Anterior cingulate cortex (tissue), 58 donors: ENCODE data around the gene IRF3.

Experiments
- DNase-seq, 58 donors: peaks; one replicate each; lab custom pipeline; 2025; lab: John Stamatoyannopoulos, UW

IRF3 gene, protein sequence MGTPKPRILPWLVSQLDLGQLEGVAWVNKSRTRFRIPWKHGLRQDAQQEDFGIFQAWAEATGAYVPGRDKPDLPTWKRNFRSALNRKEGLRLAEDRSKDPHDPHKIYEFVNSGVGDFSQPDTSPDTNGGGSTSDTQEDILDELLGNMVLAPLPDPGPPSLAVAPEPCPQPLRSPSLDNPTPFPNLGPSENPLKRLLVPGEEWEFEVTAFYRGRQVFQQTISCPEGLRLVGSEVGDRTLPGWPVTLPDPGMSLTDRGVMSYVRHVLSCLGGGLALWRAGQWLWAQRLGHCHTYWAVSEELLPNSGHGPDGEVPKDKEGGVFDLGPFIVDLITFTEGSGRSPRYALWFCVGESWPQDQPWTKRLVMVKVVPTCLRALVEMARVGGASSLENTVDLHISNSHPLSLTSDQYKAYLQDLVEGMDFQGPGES

DNA sequence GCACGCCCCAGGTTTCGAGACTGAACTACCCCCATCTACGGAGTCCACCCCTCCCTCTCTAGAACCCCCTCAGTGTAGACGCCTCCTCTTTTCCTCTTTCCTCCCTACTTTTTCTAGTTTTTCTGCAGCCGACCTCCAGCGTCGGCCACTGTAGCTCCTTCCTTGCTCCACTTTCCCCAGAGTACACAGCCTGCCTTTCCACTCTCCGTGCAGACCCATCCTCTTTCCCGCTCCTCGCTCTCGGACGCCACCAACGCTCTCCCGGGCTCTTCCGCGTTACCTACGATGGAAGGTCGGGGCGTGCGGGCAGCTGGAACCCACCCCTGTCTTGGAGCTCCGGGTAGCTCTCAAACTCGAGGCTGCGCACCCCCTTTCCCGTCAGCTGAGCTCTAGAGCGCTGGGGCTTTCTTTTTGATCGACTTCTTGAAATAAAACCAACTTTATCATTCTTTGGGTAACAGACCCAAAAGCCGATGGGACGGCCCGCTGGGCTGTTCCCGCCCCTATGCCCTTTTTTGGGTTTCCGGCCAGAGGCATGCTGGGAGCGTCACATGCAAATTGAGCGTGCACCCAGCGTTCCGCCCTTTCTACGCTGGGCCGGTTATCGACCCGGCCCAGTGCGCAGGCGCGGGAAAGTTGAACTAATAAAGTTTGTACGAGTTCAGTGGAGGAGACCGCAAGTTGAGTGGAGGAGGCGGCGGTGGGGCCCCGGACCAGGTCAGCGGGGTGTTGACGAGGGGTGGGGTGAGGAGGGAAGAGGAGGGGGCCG is at the start of gene IRF3, which contains the start of gene BCL2L12:
Gene IRF3, minus strand, starts transcription at position 507 of the 769 bp plus-strand sequence. CDS start 1,019 bp downstream, outside the sequence.
Gene BCL2L12, plus strand, starts transcription at position 583 of the 769 bp plus-strand sequence. CDS start 760 bp downstream, outside the sequence.
- DNase-seq: peak; percentile 65 to 97 (median 92)

DNA sequence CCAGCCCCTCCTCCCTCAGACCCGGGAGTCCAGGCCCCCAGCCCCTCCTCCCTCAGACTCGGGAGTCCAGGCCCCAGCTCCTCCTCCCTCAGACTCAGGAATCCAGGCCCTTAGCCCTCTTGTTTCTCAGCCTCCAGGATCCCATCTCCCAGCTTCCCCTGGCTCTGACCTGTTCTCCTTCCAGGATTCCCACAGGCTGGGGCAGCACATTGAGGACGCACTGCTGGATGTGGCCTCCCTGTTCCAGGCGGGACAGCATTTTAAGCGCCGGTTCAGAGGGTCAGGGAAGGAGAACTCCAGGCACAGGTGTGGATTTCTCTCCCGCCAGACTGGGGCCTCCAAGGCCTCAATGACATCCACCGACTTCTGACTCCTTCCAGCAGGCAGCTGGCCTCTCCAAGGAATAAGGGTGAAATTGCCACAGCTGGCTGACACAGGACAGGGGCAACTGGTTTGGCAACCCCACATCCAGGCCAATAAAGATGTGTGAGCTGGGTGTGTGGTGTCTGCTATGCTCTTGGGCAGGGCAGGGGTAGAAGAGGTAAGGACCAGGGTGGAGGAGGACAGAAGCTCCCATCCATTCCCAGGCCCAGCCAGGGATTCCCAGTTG is 47.7 kb upstream of the IRF3 start:
- no peak for DNase-seq

DNA sequence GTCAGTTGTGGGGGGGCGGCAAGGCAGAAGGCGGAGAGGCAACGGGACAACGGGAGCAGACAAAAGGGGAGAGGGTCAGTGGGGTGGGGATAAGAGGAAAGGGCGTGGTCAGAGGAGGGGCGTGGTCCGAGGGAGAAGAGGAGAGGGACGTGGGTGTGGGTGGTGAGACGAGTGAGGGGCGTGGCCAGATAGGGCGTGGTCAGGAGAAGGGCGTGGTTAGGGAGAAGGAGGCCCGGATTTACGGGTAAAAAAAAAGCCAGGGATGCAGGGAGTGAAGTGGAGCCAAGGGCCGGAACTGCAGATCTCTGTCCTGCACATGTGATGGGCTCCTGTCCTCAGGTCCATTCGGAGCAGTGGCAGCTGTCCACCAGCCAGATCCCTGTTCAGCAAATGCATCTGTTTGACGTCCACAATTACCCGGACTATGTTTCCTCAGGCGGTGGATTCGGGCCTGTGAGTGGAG is 46.8 kb upstream of the IRF3 start:
- DNase-seq: peak in 4 of 58 donors; percentile 4 to 32 (median 18)

DNA sequence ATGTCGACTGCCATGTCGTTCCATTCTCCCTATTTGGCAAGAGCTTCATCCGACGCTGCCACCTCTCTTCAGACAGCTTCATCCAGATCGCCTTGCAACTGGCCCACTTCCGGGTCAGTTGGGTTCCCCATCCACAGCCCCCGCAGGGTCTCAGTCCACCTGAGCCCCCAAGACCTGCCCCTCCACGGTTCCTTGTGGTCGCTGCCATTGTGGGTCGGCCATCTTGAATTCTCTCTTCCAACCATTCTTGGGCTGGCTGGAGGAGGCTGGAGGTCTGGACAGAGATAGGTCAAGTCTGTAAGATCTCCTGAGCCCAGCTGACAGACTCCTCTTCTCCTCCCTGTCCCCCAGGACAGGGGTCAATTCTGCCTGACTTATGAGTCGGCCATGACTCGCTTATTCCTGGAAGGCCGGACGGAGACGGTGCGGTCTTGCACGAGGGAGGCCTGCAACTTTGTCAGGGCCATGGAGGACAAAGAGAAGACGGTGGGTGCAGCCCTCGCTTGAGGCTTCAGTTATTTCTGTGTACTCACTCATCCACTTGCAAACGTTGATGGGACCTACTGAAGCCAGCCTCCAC is 44.8 kb upstream of the IRF3 start:
- no peak for DNase-seq

DNA sequence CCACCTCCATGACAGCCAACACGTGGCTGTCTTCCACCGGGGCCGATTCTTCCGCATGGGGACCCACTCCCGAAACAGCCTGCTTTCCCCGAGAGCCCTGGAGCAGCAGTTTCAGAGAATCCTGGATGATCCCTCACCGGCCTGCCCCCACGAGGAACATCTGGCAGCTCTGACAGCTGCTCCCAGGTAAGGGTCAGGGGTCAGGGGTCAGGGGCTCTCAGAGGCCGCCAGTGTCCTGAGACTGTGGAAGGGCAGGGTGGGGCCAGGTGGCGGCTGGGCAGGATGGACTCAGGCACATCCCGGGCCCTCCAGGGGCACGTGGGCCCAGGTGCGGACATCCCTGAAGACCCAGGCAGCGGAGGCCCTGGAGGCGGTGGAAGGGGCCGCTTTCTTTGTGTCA is 40.3 kb upstream of the IRF3 start:
- DNase-seq: no peak

DNA sequence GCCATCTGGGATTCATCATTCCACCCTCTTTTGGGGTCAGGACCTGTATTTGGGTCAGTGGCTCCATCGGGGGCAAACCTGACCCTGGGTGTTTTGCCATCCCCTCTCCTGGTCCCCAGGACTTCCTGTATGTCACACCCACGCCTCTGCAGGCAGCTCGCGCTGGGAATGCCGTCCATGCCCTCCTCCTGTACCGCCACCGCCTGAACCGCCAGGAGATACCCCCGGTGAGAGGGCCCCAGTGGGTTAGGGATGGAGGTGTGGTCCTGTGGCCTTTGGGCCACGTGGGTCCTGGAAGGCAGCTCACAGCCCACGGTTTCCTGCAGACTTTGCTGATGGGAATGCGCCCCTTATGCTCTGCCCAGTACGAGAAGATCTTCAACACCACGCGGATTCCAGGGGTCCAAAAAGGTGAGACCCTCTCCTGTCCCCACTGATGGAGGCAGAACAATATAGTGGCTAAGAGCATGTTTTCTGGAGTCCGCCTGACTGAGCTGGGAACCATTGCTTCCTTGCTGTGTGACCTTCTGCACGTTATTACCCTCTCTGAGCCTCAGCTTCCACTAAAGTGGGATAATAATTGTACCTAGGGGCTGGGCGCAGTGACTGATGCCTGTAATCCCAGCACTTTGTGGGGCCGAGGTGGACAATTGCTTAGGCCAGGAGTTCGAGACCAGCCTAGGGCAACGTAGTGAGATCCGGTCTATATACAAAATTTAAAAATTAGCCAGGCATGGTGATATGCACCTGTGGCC is 39.4 kb upstream of the IRF3 start:
- no peak for DNase-seq

DNA sequence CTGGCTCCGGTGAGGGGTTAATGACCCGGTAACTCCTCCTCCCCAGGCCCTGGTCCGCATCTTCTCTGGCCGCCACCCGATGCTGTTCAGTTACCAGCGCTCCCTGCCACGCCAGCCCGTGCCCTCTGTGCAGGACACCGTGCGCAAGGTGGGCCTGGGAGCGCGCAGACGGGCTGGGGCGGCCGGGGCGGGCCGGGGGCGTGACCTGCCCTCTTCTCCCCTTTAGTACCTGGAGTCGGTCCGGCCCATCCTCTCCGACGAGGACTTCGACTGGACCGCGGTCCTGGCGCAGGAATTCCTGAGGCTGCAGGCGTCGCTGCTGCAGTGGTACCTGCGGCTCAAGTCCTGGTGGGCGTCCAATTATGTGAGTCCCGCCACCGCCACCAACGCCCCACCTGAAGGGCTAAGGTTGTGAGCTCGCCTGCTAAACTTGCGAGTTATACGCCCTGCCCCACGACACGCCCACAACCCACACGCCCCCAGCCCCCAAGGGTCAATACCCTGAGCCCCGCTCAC is 35.7 kb upstream of the IRF3 start:
- DNase-seq: no peak

DNA sequence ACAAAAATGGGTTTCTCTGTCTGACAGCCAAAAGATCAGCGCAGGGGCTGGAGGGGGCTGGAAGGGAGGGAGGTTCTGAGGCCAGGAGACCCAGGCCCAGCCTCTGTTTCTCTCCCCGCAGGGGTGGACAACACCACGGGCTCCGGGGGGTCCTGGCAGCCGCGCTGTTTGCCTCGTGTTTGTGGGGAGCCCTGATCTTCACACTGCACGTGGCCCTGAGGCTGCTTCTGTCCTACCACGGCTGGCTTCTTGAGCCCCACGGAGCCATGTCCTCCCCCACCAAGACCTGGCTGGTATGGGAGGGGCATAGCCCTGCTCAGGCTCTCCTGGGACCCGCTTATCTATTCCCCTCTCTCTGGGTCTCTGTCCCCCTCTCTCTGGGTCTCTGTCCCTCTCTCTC is 34.9 kb upstream of the IRF3 start:
- no peak for DNase-seq

DNA sequence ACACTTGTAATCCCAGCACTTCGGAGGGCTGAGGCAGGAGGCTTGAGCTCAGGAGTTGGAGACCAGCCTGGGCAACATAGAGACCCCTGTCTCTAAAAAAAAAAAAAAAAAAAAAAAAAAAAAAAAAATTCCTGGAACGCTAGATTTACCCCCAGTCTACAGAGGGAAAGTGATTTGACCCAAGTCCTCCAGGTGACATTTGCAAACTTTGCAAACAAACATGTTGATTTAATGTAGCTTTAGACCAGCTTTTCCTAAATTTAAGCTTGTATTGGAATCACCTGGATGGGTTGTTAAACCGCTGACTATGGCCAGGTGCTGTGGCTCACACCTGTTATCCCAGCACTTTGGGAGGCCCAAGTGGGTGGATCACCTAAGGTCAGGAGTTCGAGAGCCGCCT is 33.7 kb upstream of the IRF3 start:
- no peak for DNase-seq

DNA sequence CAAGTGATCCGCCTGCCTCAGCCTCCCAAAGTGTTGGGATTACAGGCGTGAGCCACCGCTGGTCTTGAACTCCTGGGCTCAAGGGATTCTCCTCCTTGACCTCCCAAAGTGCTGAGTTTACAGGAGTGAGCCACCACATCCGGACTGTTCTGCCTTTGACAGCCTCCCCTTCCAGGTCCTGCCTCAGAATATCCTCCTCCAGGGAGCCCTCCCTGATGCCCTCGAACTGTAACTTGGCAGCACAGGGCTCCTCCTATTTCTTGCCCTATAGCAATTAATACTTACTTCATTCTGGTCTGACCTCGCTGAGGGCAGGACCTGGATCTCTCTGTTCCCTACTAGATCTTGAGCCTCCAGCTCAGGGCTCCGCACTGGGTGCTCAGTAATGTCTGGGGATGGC is 31.2 kb upstream of the IRF3 start:
- no peak for DNase-seq

DNA sequence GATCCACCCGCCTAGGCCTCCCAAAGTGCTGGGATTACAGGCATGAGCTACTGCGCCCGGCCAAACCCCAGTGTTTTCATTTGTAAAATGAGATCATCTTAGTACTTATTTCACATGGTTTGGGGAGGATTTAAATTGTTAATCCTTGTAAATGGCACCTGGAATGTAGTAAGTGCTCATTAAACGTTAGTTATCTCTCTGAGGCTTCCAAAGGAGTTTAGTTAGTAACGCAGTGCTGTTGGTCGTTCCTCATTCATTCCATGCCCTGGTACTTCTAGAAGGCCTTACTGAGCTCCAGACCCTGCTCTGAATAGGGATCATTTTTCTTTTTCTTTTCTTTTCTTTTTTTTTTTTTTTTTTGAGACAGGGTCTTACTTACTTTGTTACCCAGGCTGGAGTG is 30.5 kb upstream of the IRF3 start:
- no peak for DNase-seq

DNA sequence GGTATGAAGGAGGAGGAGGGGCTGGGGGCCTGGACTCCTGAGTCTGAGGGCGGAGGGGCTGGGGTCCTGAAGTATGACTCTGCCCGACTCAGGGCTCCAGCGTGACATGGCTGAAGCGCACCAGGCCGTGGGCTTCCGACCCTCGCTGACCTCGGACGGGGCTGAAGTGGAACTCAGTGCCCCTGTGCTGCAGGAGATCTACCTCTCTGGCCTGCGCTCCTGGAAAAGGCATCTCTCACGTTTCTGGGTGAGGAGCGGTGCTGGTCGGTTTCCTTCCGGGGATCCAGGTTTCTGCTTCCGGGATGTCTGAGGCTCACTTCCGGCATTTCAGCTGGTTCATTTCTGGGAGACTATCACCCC is 26.5 kb upstream of the IRF3 start:
- DNase-seq: peak in 31 of 58 donors; percentile 7 to 65 (median 25)

DNA sequence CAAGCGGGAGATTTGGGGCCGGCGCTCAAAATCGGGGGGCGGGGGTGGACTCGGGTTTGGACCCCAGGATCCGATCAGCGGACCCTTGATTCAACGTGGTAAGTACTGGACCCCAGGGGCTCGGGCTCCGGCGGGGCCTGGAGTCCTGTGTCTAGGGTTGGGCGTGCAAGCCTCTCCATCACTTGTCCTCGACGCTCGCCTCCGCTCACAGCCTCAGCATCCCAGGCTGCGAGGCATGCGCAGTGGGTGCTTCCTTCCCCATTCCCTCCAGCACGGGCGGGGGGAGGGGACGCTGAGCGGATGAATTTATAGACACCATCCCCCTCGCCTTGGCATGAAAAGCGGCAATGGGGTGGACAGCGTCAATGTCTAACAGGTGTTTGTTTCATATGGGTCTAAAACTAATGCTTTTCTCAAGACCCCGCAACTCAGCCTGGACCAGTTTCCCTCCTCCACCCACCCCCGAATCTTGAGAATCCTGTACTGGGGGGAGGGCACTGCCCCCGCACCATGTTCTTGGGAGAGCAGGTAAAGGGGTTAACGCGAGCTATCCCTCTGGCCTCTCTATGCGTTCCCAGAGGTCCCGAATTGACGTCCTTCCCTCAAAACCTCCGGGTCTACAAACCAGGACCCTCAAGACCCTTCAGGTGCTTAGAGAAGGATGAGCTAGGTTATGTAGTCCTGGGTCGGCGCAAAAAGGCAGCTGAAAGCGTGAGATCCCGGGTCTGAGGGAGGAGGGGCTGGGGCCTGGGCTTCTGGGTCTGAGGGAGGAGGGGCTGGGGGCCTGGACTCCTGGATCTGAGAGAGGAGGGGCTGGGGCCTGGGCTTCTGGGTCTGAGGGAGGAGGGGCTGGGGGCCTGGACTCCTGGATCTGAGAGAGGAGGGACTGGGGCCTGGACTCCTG is 25.8 kb upstream of the IRF3 start:
- DNase-seq: peak in 56 of 58 donors; percentile 39 to 88 (median 67)

DNA sequence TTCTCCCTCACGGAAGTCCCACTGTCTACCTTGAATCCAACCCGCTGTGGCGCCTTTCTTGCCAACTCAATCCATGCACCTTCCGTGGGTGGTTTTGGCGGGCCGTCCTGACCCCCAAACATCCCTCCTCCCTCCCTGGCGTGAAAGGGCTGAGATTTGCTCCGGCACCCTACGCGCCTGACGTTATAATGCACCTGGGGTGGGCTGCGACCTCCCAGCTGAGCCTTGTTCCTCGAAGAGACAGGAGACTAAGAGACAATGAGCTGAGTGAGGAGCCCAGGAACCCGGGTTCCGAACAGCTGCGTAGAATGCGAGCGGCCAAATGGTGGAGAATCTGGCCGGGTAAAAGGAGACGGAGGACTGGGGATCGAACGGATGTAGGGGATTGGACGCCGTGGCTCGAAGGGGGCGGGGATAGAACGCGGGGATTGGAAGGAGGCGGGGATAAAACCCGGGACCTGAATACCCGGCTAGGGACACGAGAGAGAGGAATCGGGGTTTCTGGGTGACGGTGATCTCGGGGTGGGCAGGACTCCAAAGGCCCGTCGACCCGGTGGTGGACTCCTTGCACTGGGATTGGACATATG is 25.1 kb upstream of the IRF3 start, which contains the start of gene CPT1C:
Gene CPT1C, plus strand, starts transcription at position 461 of the 587 bp plus-strand sequence. CDS start 1,137 bp downstream, outside the sequence.
- peak in 57 of 58 donors; percentile 43 to 93 (median 81) for DNase-seq

DNA sequence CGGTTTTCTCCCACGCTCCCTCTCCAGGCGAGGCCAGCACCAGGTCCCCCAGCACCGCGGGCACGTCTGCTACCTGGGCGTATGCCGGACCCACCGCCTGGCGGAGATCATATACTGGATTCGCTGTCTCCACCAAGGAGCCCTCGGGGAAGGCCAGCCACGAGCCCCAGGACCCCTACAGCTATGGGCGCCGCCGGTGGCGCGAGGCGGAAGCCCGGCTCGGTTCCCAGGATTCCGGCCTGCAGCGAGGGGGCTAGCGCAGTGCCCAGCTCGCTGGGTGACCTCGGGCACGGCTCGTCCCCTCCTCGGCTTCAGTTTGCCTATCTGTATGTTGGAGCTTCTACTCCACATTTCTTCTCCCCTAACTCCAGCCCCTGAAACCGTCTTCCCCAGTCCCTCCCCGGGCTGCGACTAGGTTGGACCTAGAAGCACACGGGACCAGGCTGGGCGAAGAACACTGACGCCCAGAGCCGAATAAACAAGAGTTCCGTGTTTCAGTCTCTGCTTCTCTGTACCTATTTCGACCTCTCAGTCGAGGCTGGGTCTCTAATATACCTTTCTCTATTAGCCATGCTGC is 24.5 kb upstream of the IRF3 start:
- DNase-seq: peak in 5 of 58 donors; percentile 17 to 62 (median 46)

DNA sequence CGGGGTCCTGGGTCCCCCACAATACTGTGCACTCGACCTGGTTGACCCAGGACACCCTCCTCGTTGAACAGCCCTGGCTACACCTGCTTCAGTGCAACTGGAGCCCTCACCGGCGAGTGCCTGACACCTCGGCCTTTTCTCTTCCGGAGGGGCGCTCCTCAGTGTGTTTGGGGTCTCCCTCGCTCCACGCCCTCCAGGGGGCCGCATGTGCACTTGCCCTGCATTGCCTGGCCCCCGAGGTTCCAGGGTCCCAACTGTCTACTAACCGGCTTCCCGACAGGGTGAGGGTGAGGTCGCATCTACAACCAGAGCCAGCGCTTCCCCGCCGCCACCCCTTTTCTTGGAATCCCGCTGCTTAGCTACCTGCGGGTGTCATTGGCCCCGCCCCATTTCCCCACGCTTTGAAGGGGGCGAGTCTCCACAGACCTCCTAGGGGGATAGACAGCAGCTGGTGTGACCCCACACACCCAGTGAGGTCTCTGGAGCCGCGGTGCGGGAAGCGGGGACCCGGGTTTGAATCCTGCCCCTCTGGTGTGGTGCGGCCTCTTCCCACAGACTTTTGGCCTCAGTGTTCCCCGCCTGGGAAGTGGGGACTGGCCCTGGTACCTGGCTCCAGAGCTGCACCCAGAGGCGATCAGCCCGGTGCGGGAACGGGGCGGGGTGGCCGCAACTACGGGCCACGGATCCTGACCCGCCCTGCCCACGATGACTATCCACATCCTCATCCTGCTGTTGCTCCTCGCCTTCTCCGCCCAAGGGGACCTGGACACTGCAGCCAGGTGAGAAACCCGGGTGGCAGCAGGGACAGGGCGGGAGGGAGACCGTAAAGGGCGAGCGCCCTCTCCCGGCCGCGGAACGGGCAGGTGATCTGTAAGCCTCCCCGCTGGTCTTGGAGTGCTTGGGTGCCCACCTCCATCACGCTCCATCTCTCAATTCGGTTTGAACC is 23.7 kb upstream of the IRF3 start, which contains the start of gene ADM5:
Gene ADM5, plus strand, starts transcription at position 462 of the 946 bp plus-strand sequence. Its CDS starts 244 bp downstream, at position 706.
- peak in 35 of 58 donors; percentile 9 to 76 (median 37) for DNase-seq
